ENCODE measurements around the gene SF3A1.

DNA sequence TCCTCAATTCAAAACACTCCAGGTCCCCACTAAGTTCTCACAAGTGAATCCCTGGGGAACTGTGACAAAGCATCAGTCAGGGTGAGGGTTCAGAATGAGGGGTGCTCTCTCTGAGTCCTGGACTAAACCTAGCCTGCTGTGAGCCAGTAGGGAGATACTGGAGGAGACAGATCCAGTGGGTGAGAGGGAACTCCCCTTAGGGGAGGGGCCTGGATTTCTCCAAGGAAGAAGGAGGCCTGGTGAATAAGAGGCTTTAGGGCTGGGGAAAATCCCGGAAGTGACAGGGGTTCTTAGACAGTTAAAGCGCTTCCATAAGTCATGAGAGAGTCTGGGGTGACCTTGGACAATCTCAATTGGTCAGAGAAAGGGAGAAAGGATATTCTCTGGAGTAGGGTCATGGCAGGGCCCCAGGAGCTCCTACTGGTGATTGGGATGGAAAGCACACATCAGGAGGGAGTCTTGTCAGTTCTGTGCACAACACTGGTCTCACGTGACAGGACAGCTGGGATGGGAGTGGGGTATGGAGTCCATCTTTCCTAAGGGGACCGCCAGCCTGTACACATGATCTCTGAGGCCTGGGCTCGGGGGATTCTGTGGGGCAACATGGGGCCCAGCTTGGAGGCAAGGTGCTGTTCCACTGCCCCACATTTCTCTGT, 31.5 kb downstream of the SF3A1 start:
- TF ChIP-seq POLR2AphosphoS5 (IDR thresholded peaks at IDR 0.05; ENCODE audit: low read depth, low read length) (no peak), POLR2A (IDR thresholded peaks at IDR 0.05; ENCODE audit: low read depth, low read length) (no peak), TAF1 (IDR thresholded peaks at IDR 0.05; ENCODE audit: low read depth, low read length) (no peak), SPI1 (IDR thresholded peaks at IDR 0.05; ENCODE audit: low read depth, low read length) (no peak), PAX5 (IDR thresholded peaks at IDR 0.05; ENCODE audit: insufficient read depth, low read length, severe bottlenecking) (no peak)
